Central memory CD8-positive, alpha-beta T cell (primary cell): ENCODE results near the gene CNNM3.
"Not testable (repeated sequence)": the region's sequence is repeated elsewhere in the genome, so short reads cannot be mapped to it uniquely, and the experiment has no call there.

Experiments
- ATAC-seq: fragments of 150-1000 bp; cut with Tn5 transposase; replicated peaks from 2 replicates; pipeline ENCODE4 v1.10.0; 2022; ENCODE audit warnings: mild to moderate bottlenecking, moderate FRiP score, moderate number of reproducible peaks; ENCODE audit not compliant: poor library complexity, severe bottlenecking; ENCODE audit errors: extremely low read depth
- DNase-seq, 2 donors: peaks; one replicate each; pipeline ENCODE4 v3.0.0; 2021; ENCODE audit warnings: low spot score in 2 of 2
- H3K27ac Mint-ChIP-seq: one replicate; pipeline ENCODE4 v1.8.0; 2022; ENCODE audit warnings: low read depth, mild to moderate bottlenecking, moderate library complexity, mixed read lengths
- H3K27me3 Mint-ChIP-seq: one replicate; pipeline ENCODE4 v1.8.0; 2022; ENCODE audit warnings: mixed read lengths
- H3K36me3 Mint-ChIP-seq: one replicate; pipeline ENCODE4 v1.8.0; 2022; ENCODE audit warnings: mild to moderate bottlenecking, moderate library complexity, mixed read lengths; ENCODE audit not compliant: insufficient read depth
- H3K4me1 Mint-ChIP-seq: one replicate; pipeline ENCODE4 v1.8.0; 2022; ENCODE audit warnings: mixed read lengths
- H3K4me3 Mint-ChIP-seq: one replicate; pipeline ENCODE4 v1.8.0; 2022; ENCODE audit warnings: mild to moderate bottlenecking, moderate library complexity, mixed read lengths
- H3K9me3 Mint-ChIP-seq: one replicate; pipeline ENCODE4 v1.8.0; 2022; ENCODE audit warnings: mixed read lengths

CNNM3 gene

GRCh38 chr2:96788442-96789244 lies 27.4 kb upstream of the CNNM3 start:
- no peaks in the 10 kb centered on the region for H3K9me3 Mint-ChIP-seq
- peaks cover 6% of the 10 kb centered on the region for H3K4me1 Mint-ChIP-seq
- H3K27me3 Mint-ChIP-seq, result no peaks in the 10 kb centered on the region
- no peak overlapping the region for H3K27ac Mint-ChIP-seq
- ATAC-seq (no peak), DNase-seq (no peak)
- no peak overlapping the region for H3K4me3 Mint-ChIP-seq
- H3K36me3 Mint-ChIP-seq, result peaks cover 4% of the 10 kb centered on the region

GRCh38 chr2:96789245-96789617 lies 26.8 kb upstream of the CNNM3 start:
- ATAC-seq (no peak), DNase-seq (no peak)
- no peaks in the 10 kb centered on the region for H3K27me3 Mint-ChIP-seq
- peaks cover 6% of the 10 kb centered on the region for H3K4me1 Mint-ChIP-seq
- H3K36me3 Mint-ChIP-seq, result peaks cover 4% of the 10 kb centered on the region
- H3K9me3 Mint-ChIP-seq, result no peaks in the 10 kb centered on the region
- no peak overlapping the region for H3K27ac Mint-ChIP-seq
- H3K4me3 Mint-ChIP-seq, result no peak overlapping the region

GRCh38 chr2:96792772-96793749 lies 23.0 kb upstream of the CNNM3 start:
- Mint-ChIP-seq H3K27me3 (no peaks in the 10 kb centered on the region), H3K27ac (no peak overlapping the region), H3K4me3 (no peak overlapping the region), H3K36me3 (no peaks in the 10 kb centered on the region), H3K9me3 (no peaks in the 10 kb centered on the region), H3K4me1 (peaks cover 6% of the 10 kb centered on the region)
- no peak for DNase-seq
- ATAC-seq, result no peak

GRCh38 chr2:96795076-96795475 lies 21.0 kb upstream of the CNNM3 start:
- H3K36me3 Mint-ChIP-seq, result peaks cover 5% of the 10 kb centered on the region
- H3K27ac Mint-ChIP-seq, result no peak overlapping the region
- no peak overlapping the region for H3K4me3 Mint-ChIP-seq
- no peaks in the 10 kb centered on the region for H3K9me3 Mint-ChIP-seq
- no peaks in the 10 kb centered on the region for H3K27me3 Mint-ChIP-seq
- DNase-seq, result no peak
- no peak for ATAC-seq
- H3K4me1 Mint-ChIP-seq, result peaks cover 5% of the 10 kb centered on the region

- H3K4me3 Mint-ChIP-seq, H3K27me3 Mint-ChIP-seq, DNase-seq, ATAC-seq, H3K27ac Mint-ChIP-seq, H3K36me3 Mint-ChIP-seq, H3K9me3 Mint-ChIP-seq, H3K4me1 Mint-ChIP-seq: not testable (repeated sequence)
Observed at GRCh38 chr2:96796497-96796896, 19.6 kb upstream of the CNNM3 start.

- peaks cover 5% of the 10 kb centered on the region for H3K4me1 Mint-ChIP-seq
- no peak overlapping the region for H3K27ac Mint-ChIP-seq
- no peak overlapping the region for H3K4me3 Mint-ChIP-seq
- ATAC-seq (no peak), DNase-seq (no peak)
- peaks cover 5% of the 10 kb centered on the region for H3K36me3 Mint-ChIP-seq
- H3K9me3 Mint-ChIP-seq, result no peaks in the 10 kb centered on the region
- no peaks in the 10 kb centered on the region for H3K27me3 Mint-ChIP-seq
Observed at GRCh38 chr2:96797066-96797625, 18.9 kb upstream of the CNNM3 start.

GRCh38 chr2:96798733-96799622 lies 17.1 kb upstream of the CNNM3 start:
- H3K27me3 Mint-ChIP-seq, result no peaks in the 10 kb centered on the region
- peaks cover 5% of the 10 kb centered on the region for H3K36me3 Mint-ChIP-seq
- H3K27ac Mint-ChIP-seq, result no peak overlapping the region
- no peaks in the 10 kb centered on the region for H3K9me3 Mint-ChIP-seq
- H3K4me1 Mint-ChIP-seq, result peaks cover 5% of the 10 kb centered on the region
- H3K4me3 Mint-ChIP-seq, result no peak overlapping the region
- ATAC-seq, result no peak
- no peak for DNase-seq

GRCh38 chr2:96799623-96799935 lies 16.5 kb upstream of the CNNM3 start:
- H3K4me3 Mint-ChIP-seq, result no peak overlapping the region
- peaks cover 5% of the 10 kb centered on the region for H3K4me1 Mint-ChIP-seq
- peaks cover 5% of the 10 kb centered on the region for H3K36me3 Mint-ChIP-seq
- no peaks in the 10 kb centered on the region for H3K9me3 Mint-ChIP-seq
- no peak for DNase-seq
- no peak overlapping the region for H3K27ac Mint-ChIP-seq
- ATAC-seq, result no peak
- no peaks in the 10 kb centered on the region for H3K27me3 Mint-ChIP-seq

GRCh38 chr2:96800061-96801004 lies 15.7 kb upstream of the CNNM3 start:
- Mint-ChIP-seq H3K27ac (no peak overlapping the region), H3K4me1 (peaks cover 5% of the 10 kb centered on the region), H3K4me3 (no peak overlapping the region), H3K9me3 (no peaks in the 10 kb centered on the region), H3K36me3 (peaks cover 5% of the 10 kb centered on the region), H3K27me3 (no peaks in the 10 kb centered on the region)
- DNase-seq, result no peak
- ATAC-seq, result no peak

- peaks cover 6% of the 10 kb centered on the region for H3K4me1 Mint-ChIP-seq
- H3K36me3 Mint-ChIP-seq, result peaks cover 6% of the 10 kb centered on the region
- ATAC-seq (peak; percentile 69), DNase-seq (peak; percentile 57 to 64)
- no peak overlapping the region for H3K4me3 Mint-ChIP-seq
- H3K27ac Mint-ChIP-seq, result no peak overlapping the region
- H3K27me3 Mint-ChIP-seq, result no peaks in the 10 kb centered on the region
- H3K9me3 Mint-ChIP-seq, result no peaks in the 10 kb centered on the region
Observed at GRCh38 chr2:96801005-96801785, 14.9 kb upstream of the CNNM3 start.
